Keratinocyte (primary cell): Measurements from ENCODE around the gene PNMA8B. TPM values are rescaled to one million over a fixed set of nuclear protein-coding genes. Genes with fewer than 3 reads are reported as not detected.

Source experiments
- DNase-seq: peaks from one replicate; pipeline ENCODE4 v3.0.0-alpha.2; 2011; ENCODE audit warnings: low read depth, missing footprints, low spot score
- FAIRE-seq: peaks from 2 replicates; lab custom pipeline; 2011; peaks lifted over from hg19 to GRCh38; lab: Jason Lieb, UNC
- H2AFZ ChIP-seq: 2 replicates; pipeline ENCODE4 v1.6.0; 2012; ENCODE audit warnings: low read length, control low read depth, inconsistent platforms; ENCODE audit not compliant: control insufficient read depth
- H3K27ac ChIP-seq: 2 replicates; pipeline ENCODE4 v1.5.1; 2011; ENCODE audit warnings: low read length; ENCODE audit not compliant: control insufficient read depth, insufficient read depth
- H3K27me3 ChIP-seq: 3 replicates; pipeline ENCODE4 v1.6.0; 2011; ENCODE audit warnings: low read length; ENCODE audit not compliant: control insufficient read depth, insufficient read depth; ENCODE audit errors: extremely low read depth
- H3K36me3 ChIP-seq, 2 experiments: 2 replicates in 1 of 2; 3 replicates in 1 of 2; pipeline ENCODE4 v1.5.1; 2011; ENCODE audit warnings: low read length in 2 of 2, mild to moderate bottlenecking in 1 of 2; ENCODE audit not compliant: control insufficient read depth in 2 of 2, insufficient read depth in 2 of 2; ENCODE audit errors: extremely low read depth in 1 of 2
- H3K4me1 ChIP-seq: 3 replicates; pipeline ENCODE4 v1.5.1; 2011; ENCODE audit warnings: low read length; ENCODE audit not compliant: control insufficient read depth, insufficient read depth; ENCODE audit errors: extremely low read depth
- H3K4me2 ChIP-seq: 3 replicates; pipeline ENCODE4 v1.6.0; 2011; ENCODE audit warnings: low read depth, low read length; ENCODE audit not compliant: control insufficient read depth, insufficient read depth; ENCODE audit errors: extremely low read depth
- H3K4me3 ChIP-seq, 3 experiments: fragments of 200-600 bp in 1 of 3; sonication (generic) in 1 of 3; 2 replicates in 2 of 3; 3 replicates in 1 of 3; pipeline ENCODE4 v1.5.1; 2011 to 2016; ENCODE audit warnings: low read length in 3 of 3, mild to moderate bottlenecking in 3 of 3, control low read depth in 2 of 3, inconsistent platforms in 1 of 3, low read depth in 1 of 3, mixed read lengths in 1 of 3, mixed run types in 1 of 3, moderate library complexity in 1 of 3; ENCODE audit not compliant: control insufficient read depth in 2 of 3, insufficient read depth in 2 of 3; ENCODE audit errors: extremely low read depth in 1 of 3
- H3K79me2 ChIP-seq: 2 replicates; pipeline ENCODE4 v1.6.0; 2012; ENCODE audit warnings: low read length; ENCODE audit not compliant: control insufficient read depth, insufficient read depth
- H3K9ac ChIP-seq: 3 replicates; pipeline ENCODE4 v1.6.0; 2011; ENCODE audit warnings: low read length; ENCODE audit not compliant: control insufficient read depth, insufficient read depth; ENCODE audit errors: extremely low read depth
- H3K9me1 ChIP-seq: 3 replicates; pipeline ENCODE4 v1.6.0; 2011; ENCODE audit warnings: low read length; ENCODE audit not compliant: control insufficient read depth, insufficient read depth; ENCODE audit errors: extremely low read depth
- H3K9me3 ChIP-seq: 2 replicates; pipeline ENCODE4 v1.5.1; 2012; ENCODE audit warnings: low read depth, low read length; ENCODE audit not compliant: control insufficient read depth
- H4K20me1 ChIP-seq: 3 replicates; pipeline ENCODE4 v1.6.0; 2011; ENCODE audit warnings: low read length; ENCODE audit not compliant: control insufficient read depth, insufficient read depth; ENCODE audit errors: extremely low read depth
- EZH2 ChIP-seq: IDR thresholded peaks from one replicate; pipeline ENCODE4 v1.6.1; 2012; ENCODE audit warnings: inconsistent platforms, mild to moderate bottlenecking, low read length, moderate library complexity
- dilution Hi-C: fragments of 300-500 bp; cut with MboI; formaldehyde crosslinking; loops from one replicate; pipeline ENCODE4 v1.7.0; 2020; ENCODE audit warnings: low sequenced_read_pairs; ENCODE audit not compliant: extremely low pct_ligation_motif_present
- polyA plus RNA-seq, 5 experiments: library from polyadenylated mRNA; depleted of rRNA in 3 of 5; stranded (reverse) in 3 of 5; stranded (forward) in 1 of 5; unstranded in 1 of 5; fragments of >200 nt; gene quantifications; 1 replicate in 1 of 5; 2 replicates in 3 of 5; 3 replicates in 1 of 5; pipeline versions ENCODE4 v1.2.1 to v1.2.3, GENCODE V29; 2011 to 2012; ENCODE audit warnings: missing spikeins in 2 of 5, low read depth in 1 of 5, low replicate concordance in 1 of 5
- TF ChIP-seq, protein P1 (sequence below), 3 experiments: IDR thresholded peaks in 1 of 3; conservative IDR thresholded peaks in 1 of 3; optimal IDR thresholded peaks in 1 of 3; 2 replicates in 2 of 3; 3 replicates in 1 of 3; pipeline versions ENCODE3 to v1.5.1; 2011; ENCODE audit warnings: low read length in 3 of 3, mild to moderate bottlenecking in 3 of 3, moderate library complexity in 2 of 3, control low read depth in 1 of 3, inconsistent platforms in 1 of 3; ENCODE audit not compliant: insufficient read depth in 2 of 3; ENCODE audit errors: extremely low read depth in 1 of 3

PNMA8B gene
- polyA plus RNA-seq, 1 donor (not counting 4 experiments of a cell fraction or from before 2014, with no cell fraction given) = not detected

DNA sequence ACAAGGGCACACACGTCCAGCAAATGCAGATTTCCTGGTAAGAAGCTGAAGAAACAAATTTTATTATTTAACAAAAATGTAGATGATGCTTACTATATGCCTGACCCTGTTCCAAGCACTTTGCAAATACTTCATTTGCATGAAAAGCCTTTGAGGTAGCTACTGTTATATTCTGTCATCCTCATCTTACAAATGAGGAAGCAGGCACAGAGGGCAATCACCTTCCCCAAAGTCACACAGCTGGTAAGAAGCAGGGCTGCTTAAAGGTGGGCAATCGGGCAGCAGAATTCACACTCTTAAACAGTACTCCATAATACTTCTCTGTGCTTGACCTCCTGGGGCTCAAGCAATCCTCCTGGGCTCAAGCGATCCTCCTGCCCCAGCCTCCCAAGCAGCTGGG lies 48.7 kb downstream of the PNMA8B start:
- no peak for FAIRE-seq
- peaks cover 25% of the 10 kb centered on the region for H3K4me1 ChIP-seq
- TF ChIP-seq, protein P1, sequence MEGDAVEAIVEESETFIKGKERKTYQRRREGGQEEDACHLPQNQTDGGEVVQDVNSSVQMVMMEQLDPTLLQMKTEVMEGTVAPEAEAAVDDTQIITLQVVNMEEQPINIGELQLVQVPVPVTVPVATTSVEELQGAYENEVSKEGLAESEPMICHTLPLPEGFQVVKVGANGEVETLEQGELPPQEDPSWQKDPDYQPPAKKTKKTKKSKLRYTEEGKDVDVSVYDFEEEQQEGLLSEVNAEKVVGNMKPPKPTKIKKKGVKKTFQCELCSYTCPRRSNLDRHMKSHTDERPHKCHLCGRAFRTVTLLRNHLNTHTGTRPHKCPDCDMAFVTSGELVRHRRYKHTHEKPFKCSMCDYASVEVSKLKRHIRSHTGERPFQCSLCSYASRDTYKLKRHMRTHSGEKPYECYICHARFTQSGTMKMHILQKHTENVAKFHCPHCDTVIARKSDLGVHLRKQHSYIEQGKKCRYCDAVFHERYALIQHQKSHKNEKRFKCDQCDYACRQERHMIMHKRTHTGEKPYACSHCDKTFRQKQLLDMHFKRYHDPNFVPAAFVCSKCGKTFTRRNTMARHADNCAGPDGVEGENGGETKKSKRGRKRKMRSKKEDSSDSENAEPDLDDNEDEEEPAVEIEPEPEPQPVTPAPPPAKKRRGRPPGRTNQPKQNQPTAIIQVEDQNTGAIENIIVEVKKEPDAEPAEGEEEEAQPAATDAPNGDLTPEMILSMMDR (optimal IDR thresholded peaks at IDR 0.05 in 1 of 3, IDR thresholded peaks at IDR 0.05 in 1 of 3, conservative IDR thresholded peaks at IDR 0.05 in 1 of 3; ENCODE audit: extremely low read depth in 1 of 3, insufficient read depth in 2 of 3, low read length in 3 of 3) = no peak
- TF ChIP-seq EZH2 = no peak
- H3K36me3 ChIP-seq = no peaks in the 10 kb centered on the region
- H4K20me1 ChIP-seq = no peaks in the 10 kb centered on the region
- no peaks in the 10 kb centered on the region for H3K9me1 ChIP-seq
- H3K27me3 ChIP-seq = no peaks in the 10 kb centered on the region
- no peak overlapping the region for H3K9ac ChIP-seq
- H3K4me2 ChIP-seq = no peak overlapping the region
- dilution Hi-C loops = no loop called here
- no peak overlapping the region for H3K27ac ChIP-seq
- H2AFZ ChIP-seq = no peak overlapping the region
- H3K79me2 ChIP-seq = no peaks in the 10 kb centered on the region
- H3K9me3 ChIP-seq = no peaks in the 10 kb centered on the region
- H3K4me3 ChIP-seq = no peak overlapping the region
- DNase-seq = no peak

DNA sequence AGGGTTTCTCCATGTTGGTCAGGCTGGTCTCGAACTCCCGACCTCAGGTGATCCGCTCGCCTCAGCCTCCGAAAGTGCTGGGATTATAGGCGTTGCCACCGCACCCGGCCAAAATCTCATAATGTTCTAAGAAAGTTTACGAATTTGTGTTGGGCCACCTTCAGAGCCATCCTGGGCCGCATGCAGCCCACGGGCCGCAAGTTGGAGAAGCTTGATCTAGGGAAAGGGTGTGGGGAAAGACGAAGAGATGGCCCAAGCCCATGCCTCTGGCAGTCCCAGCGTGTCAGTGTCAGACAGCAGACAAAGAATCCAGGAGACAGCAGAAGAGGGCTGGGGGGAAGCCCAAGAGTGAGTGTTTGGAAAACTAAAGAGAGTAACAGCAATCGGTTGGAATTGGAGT lies 49.6 kb downstream of the PNMA8B start:
- DNase-seq = no peak
- no peak for FAIRE-seq

More for the DNA sequence above, 49.6 kb downstream of the PNMA8B start:
- H4K20me1 ChIP-seq = no peaks in the 10 kb centered on the region
- dilution Hi-C loops = no loop called here
- peaks cover 16% of the 10 kb centered on the region for H3K4me1 ChIP-seq
- H3K4me3 ChIP-seq = no peak overlapping the region
- TF ChIP-seq, protein P1 (optimal IDR thresholded peaks at IDR 0.05 in 1 of 3, IDR thresholded peaks at IDR 0.05 in 1 of 3, conservative IDR thresholded peaks at IDR 0.05 in 1 of 3; ENCODE audit: extremely low read depth in 1 of 3, insufficient read depth in 2 of 3, low read length in 3 of 3) = no peak
- TF ChIP-seq EZH2 = no peak
- no peaks in the 10 kb centered on the region for H3K27me3 ChIP-seq
- no peak overlapping the region for H3K4me2 ChIP-seq
- H3K36me3 ChIP-seq = no peaks in the 10 kb centered on the region
- no peak overlapping the region for H3K27ac ChIP-seq
- H2AFZ ChIP-seq = no peak overlapping the region
- no peaks in the 10 kb centered on the region for H3K9me3 ChIP-seq
- H3K9ac ChIP-seq = no peak overlapping the region
- no peaks in the 10 kb centered on the region for H3K9me1 ChIP-seq
- no peaks in the 10 kb centered on the region for H3K79me2 ChIP-seq
